ENCODE data around the gene HS6ST2.

GRCh38 chrX:132710656-132711155 lies 247.7 kb downstream of the HS6ST2 start:
- TF ChIP-seq EZH2 (IDR thresholded peaks at IDR 0.05; ENCODE audit: insufficient read depth, poor library complexity, severe bottlenecking) = no peak
- no peak for TF ChIP-seq EZH2phosphoT487 (IDR thresholded peaks at IDR 0.05; ENCODE audit: insufficient read depth, low read depth)
